ENCODE data around the gene CDK12. TPM values are rescaled to one million over a fixed set of nuclear protein-coding genes. Genes with fewer than 3 reads are reported as not detected.

Gene CDK12
- total RNA-seq, 1 donor from 2014 or later, result 36.8 TPM

DNA sequence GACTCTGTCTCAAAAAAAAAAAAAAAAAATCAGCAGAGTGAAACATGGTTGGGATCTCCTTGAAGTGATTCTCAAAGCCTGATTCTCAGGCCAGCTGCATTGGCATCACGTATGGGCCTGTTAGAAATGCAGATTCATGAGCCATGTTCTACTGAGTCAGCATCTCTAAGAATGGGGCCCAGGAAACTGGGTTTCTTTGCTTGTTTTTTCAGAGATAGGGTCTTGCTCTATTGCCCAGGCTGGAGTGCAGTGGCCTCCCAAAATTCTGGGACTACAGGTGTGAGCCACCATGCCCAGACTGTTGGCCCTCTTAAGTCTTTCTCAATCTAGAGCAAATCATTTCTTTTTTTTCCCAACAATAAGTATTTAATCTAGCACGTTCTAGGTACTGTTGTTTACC, 47.7 kb downstream of the CDK12 start:
- no peak overlapping the region for H3K4me3 ChIP-seq
- no peaks in the 10 kb centered on the region for H3K9me3 ChIP-seq
- H3K27ac ChIP-seq, result no peak overlapping the region
- peaks cover 0 to 53% of the 10 kb centered on the region in 2 donors for H3K36me3 ChIP-seq
- DNase-seq (ENCODE audit: extremely low spot score in 2 of 2), result no peak
- TF ChIP-seq CTCF (IDR thresholded peaks at IDR 0.05) (no peak), POLR2A (IDR thresholded peaks at IDR 0.05) (no peak)
- no peaks in the 10 kb centered on the region for H3K4me1 ChIP-seq
- no peaks in the 10 kb centered on the region for H3K27me3 ChIP-seq
- intact Hi-C loops (cut with DNase I), result no loop called here

- Histone ChIP-seq H3K9me3 (no peaks in the 10 kb centered on the region), H3K27me3 (no peaks in the 10 kb centered on the region), H3K4me3 (no peak overlapping the region), H3K4me1 (no peaks in the 10 kb centered on the region), H3K36me3 (peaks cover 0 to 77% of the 10 kb centered on the region in 2 donors), H3K27ac (no peak overlapping the region)
- DNase-seq (ENCODE audit: extremely low spot score in 2 of 2), result no peak
- intact Hi-C loops (cut with DNase I), result no loop called here
- TF ChIP-seq POLR2A (IDR thresholded peaks at IDR 0.05), result no peak
- no peak for TF ChIP-seq CTCF (IDR thresholded peaks at IDR 0.05)
- no peak for TF ChIP-seq POLR2AphosphoS5 (IDR thresholded peaks at IDR 0.05; ENCODE audit: insufficient read depth in 1 of 2, low read depth in 1 of 2)
Measured at GRCh38 chr17:39513309-39513708, 52.0 kb downstream of the CDK12 start.

DNA sequence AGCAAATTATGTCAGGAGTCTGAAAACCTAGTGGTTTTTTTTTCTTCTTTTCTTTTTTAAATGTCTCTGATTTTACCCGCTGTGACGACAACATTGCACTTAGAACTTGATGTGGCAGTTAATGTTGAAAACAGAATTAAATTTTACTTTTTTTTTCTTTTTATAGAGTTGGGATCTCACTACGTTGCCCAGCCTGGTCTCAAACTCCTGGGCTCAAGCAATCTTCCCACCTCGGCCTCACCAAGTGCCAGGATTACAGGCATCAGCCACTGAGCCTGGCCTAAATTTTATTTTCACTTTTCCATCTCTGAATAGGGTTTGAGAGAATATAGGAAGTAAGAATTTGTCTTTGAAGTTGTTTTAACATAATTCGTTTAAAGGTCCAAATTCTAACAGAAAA, 52.6 kb downstream of the CDK12 start:
- Histone ChIP-seq H3K4me1 (no peaks in the 10 kb centered on the region), H3K27ac (no peak overlapping the region), H3K27me3 (no peaks in the 10 kb centered on the region), H3K36me3 (peaks cover 0 to 78% of the 10 kb centered on the region in 2 donors), H3K9me3 (no peaks in the 10 kb centered on the region), H3K4me3 (no peak overlapping the region)
- DNase-seq (ENCODE audit: extremely low spot score in 2 of 2), result no peak
- intact Hi-C loops (cut with DNase I), result no loop called here
- TF ChIP-seq CTCF (IDR thresholded peaks at IDR 0.05) (no peak), POLR2AphosphoS5 (IDR thresholded peaks at IDR 0.05; ENCODE audit: insufficient read depth in 1 of 2, low read depth in 1 of 2) (no peak), POLR2A (IDR thresholded peaks at IDR 0.05) (no peak)

- Histone ChIP-seq H3K27me3 (no peaks in the 10 kb centered on the region), H3K4me3 (no peak overlapping the region), H3K9me3 (no peaks in the 10 kb centered on the region), H3K36me3 (peaks cover 0 to 92% of the 10 kb centered on the region in 2 donors), H3K4me1 (no peaks in the 10 kb centered on the region), H3K27ac (no peak overlapping the region)
- DNase-seq (ENCODE audit: extremely low spot score in 2 of 2), result no peak
- no peak for TF ChIP-seq CTCF (IDR thresholded peaks at IDR 0.05)
- no peak for TF ChIP-seq POLR2A (IDR thresholded peaks at IDR 0.05)
- TF ChIP-seq POLR2AphosphoS5 (IDR thresholded peaks at IDR 0.05; ENCODE audit: insufficient read depth in 1 of 2, low read depth in 1 of 2), result no peak
- intact Hi-C loops (cut with DNase I), result no loop called here
Measured at GRCh38 chr17:39517224-39517623, 55.9 kb downstream of the CDK12 start.

DNA sequence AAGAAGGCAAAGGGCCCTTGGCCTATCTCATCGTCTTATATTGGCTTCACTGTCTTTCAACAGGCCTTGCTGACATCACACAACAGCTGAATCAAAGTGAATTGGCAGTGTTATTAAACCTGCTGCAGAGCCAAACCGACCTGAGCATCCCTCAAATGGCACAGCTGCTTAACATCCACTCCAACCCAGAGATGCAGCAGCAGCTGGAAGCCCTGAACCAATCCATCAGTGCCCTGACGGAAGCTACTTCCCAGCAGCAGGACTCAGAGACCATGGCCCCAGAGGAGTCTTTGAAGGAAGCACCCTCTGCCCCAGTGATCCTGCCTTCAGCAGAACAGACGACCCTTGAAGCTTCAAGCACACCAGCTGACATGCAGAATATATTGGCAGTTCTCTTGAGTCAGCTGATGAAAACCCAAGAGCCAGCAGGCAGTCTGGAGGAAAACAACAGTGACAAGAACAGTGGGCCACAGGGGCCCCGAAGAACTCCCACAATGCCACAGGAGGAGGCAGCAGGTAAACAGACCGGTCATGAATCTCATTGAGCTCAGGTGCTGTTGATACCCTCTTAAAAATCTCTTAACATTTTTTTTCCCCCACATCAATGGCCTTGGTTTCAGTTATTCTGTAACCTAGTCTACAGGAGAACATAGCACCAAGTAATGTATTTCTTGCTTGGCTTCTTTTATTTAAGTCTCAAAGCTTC, 64.7 kb downstream of the CDK12 start:
- Histone ChIP-seq H3K4me1 (no peaks in the 10 kb centered on the region), H3K36me3 (peaks cover 0 to 86% of the 10 kb centered on the region in 2 donors), H3K9me3 (no peaks in the 10 kb centered on the region), H3K4me3 (no peak overlapping the region), H3K27me3 (no peaks in the 10 kb centered on the region), H3K27ac (no peak overlapping the region)
- intact Hi-C loops (cut with DNase I), result no loop called here
- no peak for DNase-seq (ENCODE audit: extremely low spot score in 2 of 2)
- TF ChIP-seq POLR2AphosphoS5 (IDR thresholded peaks at IDR 0.05; ENCODE audit: insufficient read depth in 1 of 2, low read depth in 1 of 2) (no peak), CTCF (IDR thresholded peaks at IDR 0.05) (no peak), POLR2A (IDR thresholded peaks at IDR 0.05) (no peak)

Measured in vagina (tissue), 2 donors.